ENCODE results near the gene ARMC10.

ARMC10 gene

DNA sequence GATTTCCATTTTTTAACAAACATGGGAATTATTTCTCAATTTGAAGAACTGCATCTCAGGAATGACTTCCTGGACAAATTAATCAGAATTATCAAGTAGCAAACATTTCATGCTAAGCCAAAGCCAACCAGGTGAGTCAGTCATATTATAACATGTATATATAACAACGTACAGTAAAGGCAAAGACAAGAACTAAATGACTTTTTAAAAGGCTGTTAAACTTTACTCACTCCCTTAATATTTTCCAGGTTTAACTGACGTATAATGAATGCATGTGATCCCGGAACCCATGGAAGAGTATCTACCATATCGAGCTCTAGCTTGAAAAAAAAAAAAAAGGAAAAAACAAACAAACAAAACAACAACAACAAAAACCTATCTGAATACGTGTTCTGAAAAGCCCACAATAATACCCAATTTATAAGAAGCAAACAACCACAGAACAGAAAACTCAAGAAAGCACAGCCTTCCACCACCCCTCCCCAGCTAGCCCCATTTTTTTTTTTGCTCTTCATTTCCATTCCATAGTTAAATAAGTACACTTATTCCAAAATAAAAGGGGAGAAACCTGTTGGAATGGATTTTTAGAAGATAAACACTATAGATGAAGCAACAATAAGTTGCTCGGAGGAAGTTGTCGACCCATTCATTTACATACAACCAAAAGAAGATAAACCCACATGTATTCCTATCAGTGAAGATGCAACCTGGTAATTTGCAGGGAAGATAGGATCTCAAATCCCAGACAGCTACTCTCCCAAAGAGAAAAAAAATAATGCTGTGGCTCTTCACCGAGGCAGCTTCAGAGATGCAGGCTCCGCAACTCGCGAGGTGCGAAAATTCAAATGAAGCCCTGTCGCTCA lies 73.4 kb downstream of the ARMC10 start:
- TF ChIP-seq, protein P1, sequence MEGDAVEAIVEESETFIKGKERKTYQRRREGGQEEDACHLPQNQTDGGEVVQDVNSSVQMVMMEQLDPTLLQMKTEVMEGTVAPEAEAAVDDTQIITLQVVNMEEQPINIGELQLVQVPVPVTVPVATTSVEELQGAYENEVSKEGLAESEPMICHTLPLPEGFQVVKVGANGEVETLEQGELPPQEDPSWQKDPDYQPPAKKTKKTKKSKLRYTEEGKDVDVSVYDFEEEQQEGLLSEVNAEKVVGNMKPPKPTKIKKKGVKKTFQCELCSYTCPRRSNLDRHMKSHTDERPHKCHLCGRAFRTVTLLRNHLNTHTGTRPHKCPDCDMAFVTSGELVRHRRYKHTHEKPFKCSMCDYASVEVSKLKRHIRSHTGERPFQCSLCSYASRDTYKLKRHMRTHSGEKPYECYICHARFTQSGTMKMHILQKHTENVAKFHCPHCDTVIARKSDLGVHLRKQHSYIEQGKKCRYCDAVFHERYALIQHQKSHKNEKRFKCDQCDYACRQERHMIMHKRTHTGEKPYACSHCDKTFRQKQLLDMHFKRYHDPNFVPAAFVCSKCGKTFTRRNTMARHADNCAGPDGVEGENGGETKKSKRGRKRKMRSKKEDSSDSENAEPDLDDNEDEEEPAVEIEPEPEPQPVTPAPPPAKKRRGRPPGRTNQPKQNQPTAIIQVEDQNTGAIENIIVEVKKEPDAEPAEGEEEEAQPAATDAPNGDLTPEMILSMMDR (conservative IDR thresholded peaks at IDR 0.05; ENCODE audit: low read length): no peak
- peak overlapping the region; percentile 86 for H3K4me3 ChIP-seq (ENCODE audit: low read length)
- DNase-seq (ENCODE audit: low read depth): no peak

Data from AG10803 (cell line).